HG03432 (cell line): ENCODE results near the gene FHOD3.

Experiments
- ATAC-seq: cut with Tn5 transposase; IDR thresholded peaks from one replicate; pipeline ENCODE4 v1.9.1; 2021; ENCODE audit warnings: mild to moderate bottlenecking, moderate library complexity; ENCODE audit not compliant: unreplicated experiment

The FHOD3 gene

DNA sequence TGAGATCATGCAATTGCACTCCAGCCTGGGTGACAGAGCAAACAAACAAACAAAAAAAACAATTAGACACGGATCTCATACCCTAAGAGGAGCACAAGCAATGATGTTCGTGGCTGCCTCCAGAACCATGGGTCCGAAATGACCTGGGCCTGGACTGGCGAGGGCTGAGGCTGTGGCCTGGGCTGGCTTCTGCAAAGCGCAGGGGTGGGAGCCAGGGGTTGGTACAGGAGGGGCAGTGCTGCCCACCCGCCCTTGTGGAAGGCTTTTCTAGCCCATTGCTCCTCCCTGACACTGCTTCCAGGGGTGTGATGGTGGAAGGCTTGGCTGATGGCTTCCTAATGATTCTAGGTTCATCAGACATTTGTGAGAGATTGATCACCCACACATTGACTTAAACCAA lies 167.8 kb downstream of the FHOD3 start:
- no peak for ATAC-seq

DNA sequence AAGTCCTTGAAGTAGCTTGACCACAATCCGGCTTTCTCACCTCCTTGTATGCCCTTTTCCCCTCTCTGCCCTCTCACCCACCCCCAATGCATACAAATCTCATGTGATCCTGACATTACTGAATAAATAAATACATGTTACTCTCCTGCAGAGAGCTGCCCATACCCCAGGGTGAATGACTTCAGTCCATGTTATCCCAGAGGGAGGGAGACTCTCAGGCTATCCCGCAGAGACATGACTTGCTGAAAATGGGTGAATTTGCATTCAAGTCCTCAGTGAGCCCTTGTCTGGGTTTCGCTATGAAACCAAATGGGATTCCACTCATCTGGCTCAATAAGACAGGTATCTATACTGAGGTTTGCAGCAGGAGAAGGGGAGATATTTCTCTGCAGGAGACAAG lies 168.5 kb downstream of the FHOD3 start:
- ATAC-seq, result no peak

DNA sequence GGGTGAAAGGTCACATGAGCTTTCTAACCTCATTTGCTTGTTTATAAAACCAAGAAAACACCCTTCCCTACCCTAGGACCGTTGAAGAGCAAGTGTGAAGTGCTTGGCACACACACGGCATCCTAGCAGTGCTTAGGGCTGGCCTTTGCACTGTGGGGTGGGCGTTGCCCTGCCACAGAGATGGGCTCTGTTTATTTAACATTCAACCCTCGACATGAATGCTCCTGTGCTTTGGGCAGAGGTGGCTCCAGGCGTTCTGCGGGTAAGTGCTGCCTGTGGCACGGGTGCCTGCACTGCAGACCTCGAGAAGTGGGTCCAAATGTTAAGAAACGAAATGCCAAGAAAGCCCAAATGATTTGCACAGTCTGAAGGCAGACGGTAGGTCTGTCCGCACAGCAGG lies 170.1 kb downstream of the FHOD3 start:
- ATAC-seq, result no peak

DNA sequence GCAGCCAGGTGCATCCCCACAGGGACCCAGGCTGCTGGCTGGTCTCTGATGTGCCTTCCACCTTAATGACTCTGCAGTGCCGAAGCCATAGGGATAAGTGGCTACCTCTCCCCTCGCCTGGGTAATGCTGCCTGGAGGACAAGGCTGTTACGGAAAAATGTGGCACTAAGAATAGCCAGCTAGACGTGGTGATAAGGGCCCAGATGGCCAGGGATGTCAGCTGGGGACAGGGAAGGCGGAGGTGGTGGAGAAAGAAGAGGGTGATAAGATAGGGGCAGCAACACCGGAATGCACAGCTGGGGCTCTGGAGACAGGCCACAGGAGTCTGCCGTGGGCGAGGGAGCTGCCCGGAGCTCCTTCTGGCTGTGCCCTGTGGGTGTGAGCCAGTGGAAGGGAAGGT lies 170.6 kb downstream of the FHOD3 start:
- no peak for ATAC-seq

DNA sequence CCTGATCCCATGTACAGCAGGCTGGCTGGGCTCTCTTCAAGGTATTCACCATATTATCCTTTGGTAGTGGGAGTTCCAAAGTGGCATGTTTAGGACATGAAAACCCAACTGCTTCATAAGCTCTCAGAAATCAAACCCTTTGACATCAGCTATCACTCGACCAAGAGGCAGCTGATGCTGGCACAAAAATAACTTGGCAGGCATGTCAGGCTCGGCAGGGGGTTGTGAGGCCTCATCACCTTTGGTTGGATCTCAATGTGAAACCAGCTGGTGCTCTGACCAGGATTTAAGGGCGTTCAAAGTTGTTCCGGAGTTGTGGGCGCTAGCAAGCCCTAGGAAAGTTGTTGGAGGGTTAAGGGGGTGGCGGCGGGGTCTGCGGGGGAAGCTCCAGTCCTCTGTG lies 171.9 kb downstream of the FHOD3 start:
- ATAC-seq, result no peak

DNA sequence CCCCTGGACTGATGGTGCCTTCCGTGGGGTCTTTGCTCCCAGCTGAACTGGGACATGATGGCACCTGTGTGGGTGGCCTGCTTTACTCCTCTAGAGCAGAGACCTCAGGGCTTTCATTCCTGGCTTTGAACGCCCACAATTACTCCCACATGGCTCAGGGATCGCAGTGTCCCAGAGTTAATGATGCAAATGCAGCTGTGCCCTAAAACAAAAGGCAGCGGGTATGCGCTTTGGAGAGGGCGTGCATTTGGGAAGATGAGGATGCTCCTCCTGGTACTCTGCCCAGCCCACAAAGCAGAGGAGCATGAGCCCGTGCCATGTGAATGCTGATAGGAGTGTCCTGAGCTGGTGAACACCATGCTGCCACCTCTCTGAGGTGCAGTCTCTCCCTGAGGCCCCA lies 173.4 kb downstream of the FHOD3 start:
- no peak for ATAC-seq

DNA sequence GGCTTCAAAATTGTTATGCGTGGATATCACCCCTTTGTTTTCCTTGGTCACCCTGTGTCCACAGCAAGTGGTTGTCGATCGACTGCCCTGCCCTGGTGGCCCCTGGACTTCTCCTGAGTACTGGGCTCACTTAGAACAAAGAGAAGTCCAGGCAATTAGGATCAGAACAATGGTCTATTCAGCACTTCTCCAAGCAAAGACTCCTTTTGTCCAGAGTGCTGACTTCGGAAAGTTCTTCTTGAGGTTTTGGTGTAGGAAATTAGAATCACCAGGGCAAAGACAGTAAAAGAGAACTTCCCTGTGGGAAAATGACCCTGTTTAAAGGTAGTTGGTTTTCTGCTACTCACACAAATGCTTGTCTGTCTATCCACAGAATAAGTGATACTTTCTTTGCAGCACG lies 173.9 kb downstream of the FHOD3 start:
- ATAC-seq, result no peak

DNA sequence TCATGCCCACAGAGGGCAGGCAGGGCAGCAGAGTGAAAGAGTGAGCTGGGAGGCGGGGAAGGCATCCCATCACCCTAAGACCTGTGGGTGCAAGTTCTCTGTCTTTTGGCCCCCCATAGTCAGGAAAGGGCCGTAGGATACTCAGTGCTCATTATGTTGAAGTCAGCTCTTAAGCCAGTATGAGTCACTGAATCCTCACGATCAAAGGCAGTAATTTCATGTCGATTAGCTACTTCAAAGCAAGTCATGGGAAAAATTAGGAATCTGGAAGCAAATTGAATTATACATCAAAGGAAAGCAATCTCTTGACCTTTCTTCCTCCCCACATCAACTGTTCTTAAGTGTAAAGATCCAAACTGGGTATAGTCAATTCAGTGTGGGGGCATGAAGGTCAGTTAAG lies 178.9 kb downstream of the FHOD3 start:
- no peak for ATAC-seq

DNA sequence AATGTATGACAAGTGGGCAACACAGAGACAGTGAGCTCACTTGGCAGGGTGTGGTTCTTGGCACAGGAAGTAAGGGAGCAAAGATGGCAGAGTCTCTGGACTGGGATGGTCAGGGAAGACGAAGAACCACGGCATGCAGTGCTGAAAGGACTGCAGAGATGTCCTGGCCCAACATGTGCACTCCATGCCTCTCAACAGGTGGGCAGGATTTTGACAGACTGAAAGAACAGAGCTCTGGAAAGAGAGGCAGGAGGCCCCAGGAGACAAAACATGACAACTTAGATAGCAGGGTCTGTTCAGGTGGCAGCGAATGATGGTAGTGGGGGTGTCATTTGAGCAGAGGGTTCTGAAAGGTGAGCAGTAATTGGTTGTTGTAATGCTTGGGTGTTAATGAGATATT lies 180.3 kb downstream of the FHOD3 start:
- no peak for ATAC-seq

DNA sequence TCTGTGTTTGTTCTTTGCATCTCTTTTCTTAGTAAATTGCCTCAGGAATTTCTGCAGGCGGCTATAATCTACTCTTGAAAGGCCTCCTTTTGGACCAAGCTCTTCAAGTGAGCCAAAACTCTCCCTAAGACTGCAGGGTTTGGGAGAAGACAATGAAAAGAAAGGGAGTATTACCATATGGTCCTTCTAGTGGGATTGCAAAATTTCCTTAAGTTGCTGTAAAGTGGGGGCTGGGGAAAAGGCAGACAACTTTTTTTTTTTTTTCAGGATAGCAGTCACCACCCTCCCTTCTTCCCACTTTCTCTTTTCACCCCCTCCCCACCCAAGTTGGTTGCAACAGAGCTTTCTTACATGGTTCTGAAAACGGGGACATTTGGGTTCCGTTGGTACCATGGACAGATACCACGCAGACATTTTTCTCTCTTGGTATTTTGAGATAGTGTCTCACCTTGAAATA lies 183.7 kb downstream of the FHOD3 start:
- no peak for ATAC-seq

DNA sequence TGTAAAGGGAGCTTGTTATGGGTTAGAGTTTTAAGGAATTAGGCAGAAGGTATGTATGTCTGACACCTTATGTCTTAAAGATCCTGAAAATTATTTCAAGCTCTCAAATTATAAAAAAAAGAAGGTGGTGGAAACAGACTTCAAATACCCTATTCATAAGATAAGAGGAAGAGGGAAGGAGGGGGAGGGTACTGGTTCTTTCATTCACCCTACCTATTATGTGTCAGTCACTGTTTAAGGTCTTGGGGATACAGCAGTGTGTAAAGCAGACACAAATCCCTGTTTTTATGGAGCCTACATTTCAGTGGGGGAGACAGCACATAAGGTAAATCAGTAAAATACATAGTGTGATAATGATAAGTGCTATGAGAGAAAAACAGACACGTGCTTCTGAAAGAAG lies 184.4 kb downstream of the FHOD3 start:
- no peak for ATAC-seq

DNA sequence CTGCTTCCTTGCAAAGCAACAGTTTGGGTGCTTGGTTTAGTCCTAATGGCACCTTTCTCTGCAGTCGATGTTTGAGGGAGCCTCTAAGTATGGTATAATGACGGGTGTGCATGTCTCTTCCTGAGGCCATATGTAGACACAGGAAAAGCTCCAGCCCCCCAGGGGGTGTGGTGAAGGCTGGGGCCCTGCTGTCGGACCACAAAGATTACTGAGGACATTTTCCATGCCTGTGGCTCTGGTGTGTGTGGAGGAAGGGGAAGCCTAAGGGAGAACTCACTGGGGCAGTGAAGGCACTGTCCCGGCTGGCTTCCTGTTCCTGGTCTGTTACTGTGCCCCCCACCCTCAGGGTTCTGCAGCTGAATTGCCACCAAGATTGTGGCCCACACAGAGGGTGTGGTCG lies 187.1 kb downstream of the FHOD3 start:
- ATAC-seq, result no peak

DNA sequence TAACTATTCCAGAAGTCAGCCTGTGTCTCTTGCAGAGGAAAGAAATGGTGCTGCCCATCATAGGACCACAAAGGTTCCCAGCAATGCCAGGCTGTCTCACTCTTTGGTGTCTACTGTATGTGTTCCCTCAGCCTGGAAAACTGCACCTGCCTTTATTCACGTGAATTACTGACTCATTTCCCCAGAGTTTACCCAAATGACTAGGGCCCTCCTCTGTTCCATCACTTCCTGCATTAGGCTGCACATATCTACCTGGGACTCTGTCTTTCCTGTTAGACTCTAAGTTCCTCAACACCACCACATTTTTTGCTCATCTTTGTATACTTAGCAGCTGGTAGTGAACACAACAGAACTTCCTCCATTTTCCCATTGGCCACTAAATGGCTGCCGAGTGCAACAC lies 188.3 kb downstream of the FHOD3 start:
- ATAC-seq, result no peak

DNA sequence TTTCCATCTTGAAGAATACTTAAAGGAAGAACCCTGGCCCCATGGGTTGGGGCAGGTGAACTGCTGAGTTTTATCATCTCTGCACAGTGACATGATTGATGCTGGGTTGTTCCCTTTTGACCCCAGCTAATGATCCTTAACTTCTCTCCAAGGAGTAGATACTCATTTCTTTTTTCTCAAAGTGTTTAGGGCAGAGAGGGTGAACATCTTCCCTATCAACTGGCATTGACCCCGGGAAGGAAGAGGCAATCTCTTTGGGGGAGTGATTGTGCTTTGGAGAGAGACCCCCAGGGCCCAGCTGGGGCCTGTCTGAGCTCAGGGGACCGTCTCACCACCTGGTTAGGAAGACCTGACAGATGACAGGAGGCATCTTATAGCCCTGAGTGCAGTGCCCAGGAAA lies 190.6 kb downstream of the FHOD3 start:
- no peak for ATAC-seq

DNA sequence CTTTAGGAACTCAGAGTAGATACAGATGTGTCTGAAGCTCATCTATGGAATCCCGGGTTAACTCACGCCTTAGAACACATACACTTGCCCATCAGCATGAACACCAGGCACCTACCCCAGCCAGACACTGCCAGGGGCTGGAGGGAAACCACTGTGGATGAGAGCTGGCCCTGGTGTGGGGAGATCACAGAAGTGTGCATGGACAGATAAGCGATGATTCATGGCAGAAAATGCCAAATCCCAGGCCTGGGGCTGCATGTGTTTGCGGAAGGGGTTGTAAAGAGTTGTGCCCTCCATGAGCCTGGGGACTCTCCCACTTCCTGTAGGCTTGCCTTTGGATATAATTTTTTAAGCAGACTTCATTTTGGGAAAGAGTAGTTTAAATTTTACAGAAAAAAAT lies 193.4 kb downstream of the FHOD3 start:
- ATAC-seq, result no peak

DNA sequence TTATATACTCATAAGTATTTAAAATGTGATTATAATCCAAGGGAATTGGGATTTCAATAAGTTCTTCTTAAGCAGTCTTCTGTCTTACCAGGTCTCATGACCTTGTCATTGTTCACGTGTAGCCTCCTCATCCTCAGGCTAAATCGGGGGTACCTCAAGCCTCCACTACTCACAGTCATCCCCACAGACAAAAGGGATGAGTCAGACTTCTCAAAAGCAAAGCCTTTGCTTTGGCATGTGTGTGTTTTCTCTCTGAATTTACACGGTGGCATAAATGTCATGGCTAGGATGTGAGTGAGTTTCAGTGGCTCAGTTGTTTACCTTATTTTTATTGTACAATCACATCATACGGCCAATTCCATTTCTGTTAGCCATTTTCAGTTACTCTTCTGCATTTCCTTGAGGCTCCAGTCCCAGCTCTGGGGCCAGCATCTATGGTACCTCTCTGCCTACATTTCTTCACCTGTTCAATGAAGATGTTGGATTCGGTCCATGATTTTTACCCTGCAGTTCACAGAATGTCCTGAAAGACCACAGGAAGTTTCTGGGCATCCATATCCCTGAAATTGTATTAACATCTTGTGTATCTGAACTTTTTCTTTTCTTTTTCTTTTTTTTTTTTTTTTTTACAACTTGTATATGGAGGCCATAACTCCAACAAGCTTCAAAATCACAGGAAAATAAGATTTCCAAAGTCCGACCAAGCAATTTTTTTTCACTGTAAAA lies 195.3 kb downstream of the FHOD3 start:
- no peak for ATAC-seq

DNA sequence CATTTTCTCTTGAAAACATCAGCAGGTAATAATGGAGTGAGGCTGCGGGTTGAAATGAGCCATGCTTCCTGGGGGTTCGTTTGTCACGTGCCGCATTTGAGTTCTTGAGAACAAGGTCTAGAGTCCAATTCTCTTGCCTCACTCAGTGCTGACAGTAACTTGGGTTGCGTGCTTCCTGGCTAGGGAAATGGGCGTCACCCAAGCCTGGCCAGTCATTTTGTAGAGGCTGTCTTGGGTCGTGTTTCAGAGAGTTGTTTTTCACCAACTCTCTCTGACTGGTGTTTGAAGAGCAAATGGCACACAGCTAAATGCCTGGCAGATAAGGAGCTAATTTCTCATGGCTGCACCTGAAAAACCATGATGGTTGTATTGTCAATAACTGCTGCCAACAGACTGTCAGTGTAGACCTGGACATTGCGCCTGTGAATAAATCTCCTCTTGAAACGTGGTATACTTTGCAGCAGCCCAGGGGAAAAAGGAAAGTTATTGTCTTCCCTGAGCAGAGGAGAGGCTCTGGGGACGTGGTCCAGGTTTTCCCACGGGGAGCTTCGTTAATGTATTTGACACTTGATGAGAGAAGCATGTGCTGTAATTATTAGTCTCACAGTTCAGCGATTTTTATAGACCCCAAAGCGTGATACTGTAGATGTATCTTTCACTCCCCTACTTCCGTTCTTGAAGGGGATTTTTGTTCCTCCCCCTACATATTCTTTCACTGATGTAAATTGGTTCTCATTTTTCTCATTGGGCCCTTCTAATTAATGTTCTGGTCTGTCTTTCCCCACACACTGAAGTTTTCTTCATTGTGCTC lies 196.0 kb downstream of the FHOD3 start:
- no peak for ATAC-seq

DNA sequence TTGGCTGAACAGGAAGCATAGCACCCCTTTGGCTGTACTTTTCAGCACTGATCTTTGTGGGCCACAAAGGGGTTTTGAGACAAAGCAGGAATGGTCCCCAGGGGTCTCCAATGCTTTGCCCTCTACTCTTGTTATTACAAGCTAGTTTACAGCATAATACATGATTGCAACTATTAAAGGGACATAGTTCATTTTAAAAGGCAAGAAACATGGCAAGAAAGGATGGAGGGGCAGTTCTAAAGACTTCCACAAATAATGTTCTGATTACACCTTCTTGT lies 196.6 kb downstream of the FHOD3 start:
- ATAC-seq, result no peak

DNA sequence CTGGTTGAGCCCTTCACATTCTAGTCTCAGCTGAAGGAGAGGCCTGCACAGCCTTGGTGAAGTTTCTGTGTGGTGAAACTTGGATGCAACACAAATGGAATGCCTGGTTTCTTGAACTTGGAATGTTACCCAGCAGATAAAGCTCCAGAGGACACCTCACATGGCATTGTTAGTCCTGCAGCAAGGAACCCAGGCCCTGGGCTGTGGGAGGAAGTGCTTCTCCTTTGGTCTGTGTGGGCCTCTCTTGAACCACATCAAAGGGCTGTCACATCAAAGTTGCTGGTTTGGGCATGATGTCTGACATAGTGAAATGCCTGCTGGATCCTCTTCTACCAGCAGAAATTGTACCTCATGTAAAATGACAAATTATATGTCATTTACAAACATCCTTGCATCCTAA lies 198.5 kb downstream of the FHOD3 start:
- peak; percentile 58 for ATAC-seq

DNA sequence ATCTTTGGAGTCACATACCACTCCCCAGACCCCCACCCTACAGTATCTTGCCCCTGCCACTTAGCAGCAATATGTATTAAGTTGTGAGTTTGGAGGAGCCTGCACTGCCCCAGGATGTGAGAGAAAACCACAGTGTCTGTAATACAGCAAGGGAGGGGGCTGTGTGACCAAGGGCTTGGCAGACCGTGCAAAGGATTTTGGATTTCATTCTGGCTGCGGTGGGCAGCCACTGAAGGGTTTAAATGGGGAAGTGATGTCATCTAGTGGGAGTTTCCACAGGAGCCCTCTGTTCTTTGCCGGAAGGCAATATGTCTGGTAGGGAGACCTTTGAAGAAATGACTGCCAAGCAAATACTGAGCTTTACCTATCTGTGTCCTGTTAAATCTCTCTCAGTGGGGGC lies 202.4 kb downstream of the FHOD3 start:
- ATAC-seq, result peak; percentile 88

DNA sequence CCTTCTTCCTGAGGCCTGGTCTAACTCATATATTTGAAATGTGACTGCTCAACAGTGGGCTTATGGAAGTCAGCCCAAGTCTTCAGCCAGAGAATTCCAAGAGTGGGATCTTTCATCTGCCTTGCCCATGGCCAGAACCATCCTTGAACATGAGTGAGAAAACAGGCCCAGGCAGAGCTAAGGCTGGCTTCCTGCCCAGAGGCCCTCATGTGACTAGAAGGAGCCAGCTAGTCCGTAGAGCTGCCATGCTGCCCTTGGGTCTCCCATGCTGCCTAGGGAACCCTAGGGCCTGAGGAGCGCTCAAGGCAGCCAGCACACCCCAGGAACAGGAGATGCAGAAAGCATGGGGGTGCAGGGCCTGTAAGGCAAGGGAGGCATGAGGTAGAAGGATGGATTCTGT lies 203.6 kb downstream of the FHOD3 start:
- ATAC-seq, result no peak

DNA sequence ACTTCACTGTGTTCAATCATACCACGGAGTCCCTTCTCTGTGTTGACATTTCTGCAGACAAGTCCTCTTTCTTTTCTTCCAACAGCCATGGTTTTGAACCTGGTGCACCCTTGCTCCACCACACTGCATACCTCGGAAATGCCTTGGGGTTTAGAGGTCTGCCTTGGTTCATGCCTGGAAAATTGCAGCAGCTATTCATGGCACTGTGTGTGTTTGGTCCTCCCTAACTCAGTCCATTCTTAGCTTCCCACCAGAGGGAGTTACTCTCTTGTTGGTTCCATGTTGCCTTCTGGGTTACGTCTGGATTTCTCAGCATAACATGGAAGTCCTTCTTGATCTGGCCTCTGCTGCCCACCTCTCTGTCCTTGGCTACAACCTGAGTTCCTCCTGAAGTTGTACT lies 206.0 kb downstream of the FHOD3 start:
- no peak for ATAC-seq

DNA sequence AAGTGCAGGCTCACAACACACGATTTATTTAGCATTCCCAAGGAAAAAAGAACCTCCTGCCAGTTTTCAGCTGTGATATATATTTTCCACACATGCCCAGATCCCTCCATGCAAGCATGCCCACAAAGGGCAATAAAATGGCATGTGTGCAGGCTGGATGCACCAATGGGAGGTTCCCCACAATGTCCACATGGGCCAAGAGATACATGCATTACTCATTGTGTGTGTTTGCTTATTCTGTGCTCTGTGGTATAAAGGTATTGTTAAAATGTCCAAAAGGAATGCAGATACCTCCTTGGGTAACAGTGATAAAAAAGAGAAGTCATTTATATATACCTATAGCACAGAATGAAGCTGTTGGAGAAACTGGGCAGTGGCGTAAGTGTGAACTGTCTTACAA lies 207.4 kb downstream of the FHOD3 start:
- no peak for ATAC-seq
